GM21619 (cell line): ENCODE results near the gene FCN3.
"Not testable (repeated sequence)": the region's sequence is repeated elsewhere in the genome, so short reads cannot be mapped to it uniquely, and the experiment has no call there.

Source experiments
- ATAC-seq: cut with Tn5 transposase; IDR thresholded peaks from one replicate; pipeline ENCODE4 v1.9.1; 2021; ENCODE audit not compliant: unreplicated experiment

Gene FCN3

DNA sequence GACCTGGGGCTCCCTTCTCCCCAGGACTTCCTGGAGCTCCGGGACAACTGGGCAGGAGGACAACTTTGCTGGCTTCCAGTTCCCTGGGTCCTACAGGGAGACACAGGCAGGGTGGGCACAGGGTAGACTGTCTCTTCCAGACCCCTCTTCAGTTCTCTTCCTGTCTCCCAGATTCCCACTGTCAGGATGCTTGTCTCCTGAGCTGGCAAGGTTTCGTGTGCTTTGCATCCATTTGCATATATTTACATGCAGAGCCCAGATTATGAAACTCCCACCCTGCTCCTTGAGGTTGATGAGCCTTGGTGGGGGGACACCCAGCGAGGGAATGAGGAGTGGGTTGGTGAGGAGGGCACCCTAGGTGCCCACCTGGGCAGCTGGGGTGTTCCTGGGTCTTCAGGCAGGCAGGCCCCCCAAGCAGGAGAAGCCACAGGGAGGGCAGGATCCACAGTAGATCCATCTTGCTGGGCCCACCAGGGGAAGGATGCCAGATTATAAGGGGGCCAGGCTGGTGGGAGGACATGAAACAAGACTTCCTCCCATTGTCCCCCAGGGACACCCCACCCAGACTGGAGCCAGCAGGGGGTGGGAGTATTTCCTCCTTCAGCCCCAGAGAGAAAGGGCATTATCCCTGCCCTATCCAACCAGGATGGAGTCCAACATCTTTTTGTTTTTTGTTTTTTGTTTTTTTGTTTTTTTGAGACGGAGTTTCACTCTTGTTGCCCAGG, at the start of gene FCN3:
TSS of gene FCN3 (minus strand) at position 463 of the 725 bp plus-strand sequence. CDS start at position 457, 6 bp downstream.
- ATAC-seq, result no peak

DNA sequence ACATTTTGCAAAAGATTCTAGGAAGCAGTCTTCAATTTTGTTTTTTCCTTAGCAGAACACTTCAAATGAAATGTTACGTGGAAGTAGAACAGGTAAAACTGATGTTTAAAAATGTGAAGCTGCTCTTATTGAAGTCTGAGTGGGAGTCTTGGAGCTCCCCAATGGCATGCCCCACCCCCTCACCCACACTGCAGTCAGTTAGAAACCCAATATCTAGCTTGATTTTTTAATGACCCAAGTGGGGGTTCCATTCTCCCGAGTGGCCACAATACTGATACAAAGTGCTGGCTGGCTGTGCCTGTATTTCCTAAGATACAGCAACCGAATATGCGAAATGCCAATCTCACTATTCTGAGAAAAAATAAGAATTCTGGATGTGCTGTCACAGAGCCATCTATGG, 49.1 kb upstream of the FCN3 start:
- ATAC-seq, result no peak

DNA sequence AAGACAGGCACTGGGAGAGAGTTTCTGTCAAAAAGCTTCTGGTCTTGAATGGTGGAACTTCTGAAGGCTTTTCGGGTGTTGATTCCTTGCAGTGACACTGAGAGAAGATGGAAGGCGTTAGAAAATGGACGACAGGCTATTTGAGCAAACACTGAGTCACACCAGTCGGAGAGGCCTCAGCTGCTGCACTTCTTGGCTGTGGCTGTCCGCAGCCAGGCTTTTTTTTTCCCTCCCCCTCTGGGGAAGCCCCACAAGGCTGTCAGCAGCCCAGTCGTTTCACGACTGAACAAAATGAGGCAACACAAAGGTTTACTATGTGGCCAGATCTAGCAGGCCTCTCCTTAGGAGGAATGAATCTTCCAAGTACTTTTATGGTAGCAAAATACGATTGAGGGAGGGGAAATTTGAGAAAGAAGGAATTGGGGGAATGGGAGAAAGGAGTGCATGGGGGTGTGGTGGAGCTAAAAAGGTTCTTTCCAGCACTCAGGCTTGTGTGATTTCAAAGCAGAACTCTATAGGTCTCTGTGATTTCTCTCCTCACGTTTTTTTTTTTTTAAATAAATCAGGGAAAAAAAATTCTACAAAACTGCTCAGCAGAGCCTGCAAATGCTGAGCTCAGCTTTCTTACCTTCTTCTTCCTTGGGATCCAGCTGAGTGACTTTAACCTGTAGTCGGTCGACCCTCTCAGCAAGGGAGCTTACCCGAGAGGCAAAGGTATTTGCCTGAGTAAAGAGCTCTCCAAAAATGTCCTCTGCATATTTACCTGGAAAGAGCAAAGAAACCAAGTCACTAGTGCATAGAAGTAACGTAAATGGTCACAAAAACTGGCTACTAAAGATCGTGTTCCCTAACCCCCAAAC, 43.9 kb upstream of the FCN3 start:
- no peak for ATAC-seq

DNA sequence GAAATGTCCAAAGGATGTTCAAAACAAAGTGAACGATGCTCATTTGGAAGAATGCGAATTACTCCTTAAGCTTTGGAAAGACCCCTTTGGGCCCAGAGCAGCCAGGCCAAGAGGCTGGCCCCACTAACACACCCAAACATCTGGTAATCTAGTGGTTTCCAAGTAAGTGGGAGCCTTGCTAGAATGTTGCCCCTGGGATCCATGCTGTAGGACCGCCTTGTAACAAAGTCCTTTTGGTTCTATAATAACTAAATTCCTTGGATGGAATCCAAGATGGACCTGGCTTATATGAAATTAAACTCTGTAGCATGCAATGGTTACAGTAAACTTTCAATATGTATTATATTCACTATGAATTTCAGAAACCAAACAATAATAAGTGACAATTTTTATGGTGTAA, 43.1 kb upstream of the FCN3 start:
- no peak for ATAC-seq

DNA sequence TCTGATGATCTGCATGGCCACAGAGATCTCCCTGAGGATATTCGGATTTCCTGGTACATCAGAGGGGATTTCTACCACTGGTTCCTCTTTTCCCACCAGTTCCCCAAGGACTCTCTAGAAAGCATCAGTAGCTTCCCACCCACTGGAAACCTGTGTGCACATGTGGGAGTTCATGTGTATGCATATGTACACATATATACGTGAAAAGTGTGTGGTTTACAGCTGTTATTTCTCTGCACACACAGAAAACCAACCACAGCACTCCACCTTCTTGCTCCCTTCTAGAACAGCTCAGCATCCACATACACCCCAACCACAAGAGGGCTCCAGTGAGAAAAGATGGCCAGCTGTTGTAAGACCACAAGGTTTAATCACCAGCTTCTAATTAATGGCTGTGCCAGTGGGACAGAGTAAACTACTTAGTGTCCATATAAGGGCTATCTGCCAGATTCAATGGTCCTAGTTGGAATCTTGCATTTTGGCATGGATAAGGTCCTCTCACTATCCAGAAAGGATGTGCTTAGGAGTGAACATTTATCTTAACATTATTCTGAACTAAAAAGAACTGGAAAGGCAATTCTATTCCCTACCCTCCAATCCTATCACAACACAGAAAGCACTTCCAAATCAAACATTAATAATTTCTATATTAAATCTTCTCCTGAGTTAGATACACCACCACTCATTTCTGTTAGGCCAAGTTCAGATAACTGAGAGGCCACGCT, 41.9 kb upstream of the FCN3 start:
- ATAC-seq, result peak; percentile 43

DNA sequence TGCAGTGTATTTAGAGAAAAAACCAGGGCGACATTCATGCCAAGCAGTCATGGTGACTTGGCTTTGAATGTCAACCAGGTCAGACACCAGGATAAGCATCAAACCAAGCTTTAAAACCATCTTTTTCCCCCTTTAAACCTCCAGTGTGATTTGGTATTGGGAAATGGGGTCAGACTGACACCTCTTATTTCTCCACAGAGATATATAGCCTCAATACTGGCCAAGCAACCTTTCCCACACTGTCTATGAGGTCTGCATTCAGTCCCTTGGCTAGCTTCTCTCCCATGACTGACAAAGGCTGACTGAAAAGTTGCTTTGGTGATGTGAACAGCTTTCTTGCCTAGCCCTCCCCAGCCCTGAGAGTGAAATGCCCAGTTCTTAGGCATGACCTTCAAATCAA, 39.5 kb upstream of the FCN3 start:
- ATAC-seq, result no peak

DNA sequence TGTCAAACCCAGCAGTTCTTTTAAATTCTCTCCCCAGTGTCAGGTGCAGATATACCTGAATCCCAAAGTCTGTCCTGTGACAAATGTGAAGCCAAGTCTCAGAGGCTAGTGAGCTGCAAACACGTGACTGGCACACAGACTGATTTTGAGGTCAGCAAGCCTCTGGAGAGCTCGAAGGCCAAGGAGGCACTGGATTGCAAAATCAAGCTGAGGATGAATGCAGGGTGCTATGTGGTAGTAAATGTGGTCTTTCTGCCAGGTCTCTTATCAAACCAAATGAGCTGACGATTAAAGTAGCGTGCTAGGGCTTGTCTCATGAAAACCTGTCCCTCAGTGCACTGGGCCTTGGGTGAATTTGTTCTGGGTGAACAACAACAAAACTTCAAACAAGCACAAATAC, 38.4 kb upstream of the FCN3 start:
- no peak for ATAC-seq

DNA sequence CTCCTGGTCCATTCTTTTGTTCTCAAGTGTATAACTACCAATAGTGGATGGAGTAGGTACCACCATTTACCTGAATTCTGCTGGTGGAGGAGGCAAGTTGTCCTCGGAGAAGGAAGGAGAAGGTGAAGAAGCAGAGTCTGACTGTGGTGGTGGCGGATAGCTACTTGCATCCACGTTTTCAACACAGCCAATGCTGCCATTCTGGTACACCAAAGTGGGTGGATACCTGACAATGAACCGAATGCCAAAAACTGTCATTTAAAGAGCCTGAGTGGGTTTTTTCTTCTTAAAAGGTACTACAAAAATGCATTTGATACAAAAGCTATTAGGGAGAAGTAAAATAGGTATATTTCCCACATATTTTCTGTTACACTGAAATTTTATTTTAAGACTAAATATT, 37.9 kb upstream of the FCN3 start:
- ATAC-seq, result no peak

DNA sequence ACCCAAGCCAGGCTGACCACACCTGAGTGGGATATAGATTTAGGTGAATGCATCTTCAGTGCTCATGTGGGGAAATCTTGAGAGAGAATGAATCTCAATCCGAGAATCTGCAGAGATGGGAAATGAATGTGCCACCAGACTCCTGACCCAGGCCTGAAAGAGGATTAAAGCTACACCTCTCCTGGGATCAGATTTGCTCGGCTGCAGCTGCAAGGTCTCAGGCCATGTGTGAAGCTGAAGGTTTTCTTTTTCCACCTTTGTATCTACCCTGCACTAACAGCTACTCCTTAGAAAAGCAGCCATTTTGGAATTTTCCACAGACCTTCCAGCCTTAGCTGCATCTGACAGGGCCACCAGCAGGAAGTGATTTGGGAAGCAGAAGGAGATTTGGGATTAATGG, 36.1 kb upstream of the FCN3 start:
- no peak for ATAC-seq

DNA sequence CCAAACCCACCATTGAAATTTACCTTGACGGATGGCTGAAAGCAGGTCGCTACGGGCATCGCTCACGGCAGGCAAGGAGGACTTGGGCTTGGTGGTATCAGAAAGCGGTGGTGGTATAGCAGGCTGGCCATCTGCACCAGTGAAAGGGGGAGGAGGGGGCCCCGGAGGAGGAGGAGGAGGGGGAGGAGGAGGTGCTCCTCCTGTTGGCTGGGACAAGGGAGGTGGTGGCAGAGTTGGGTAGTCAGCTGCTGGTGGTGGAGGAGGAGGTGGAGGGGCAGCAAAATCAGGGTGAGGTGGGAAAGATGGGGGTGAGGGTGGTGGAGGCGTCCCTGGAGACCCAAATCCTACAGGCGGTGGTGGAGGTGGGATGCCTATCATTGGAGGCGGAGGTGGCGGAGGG, 35.0 kb upstream of the FCN3 start:
- ATAC-seq, result no peak

DNA sequence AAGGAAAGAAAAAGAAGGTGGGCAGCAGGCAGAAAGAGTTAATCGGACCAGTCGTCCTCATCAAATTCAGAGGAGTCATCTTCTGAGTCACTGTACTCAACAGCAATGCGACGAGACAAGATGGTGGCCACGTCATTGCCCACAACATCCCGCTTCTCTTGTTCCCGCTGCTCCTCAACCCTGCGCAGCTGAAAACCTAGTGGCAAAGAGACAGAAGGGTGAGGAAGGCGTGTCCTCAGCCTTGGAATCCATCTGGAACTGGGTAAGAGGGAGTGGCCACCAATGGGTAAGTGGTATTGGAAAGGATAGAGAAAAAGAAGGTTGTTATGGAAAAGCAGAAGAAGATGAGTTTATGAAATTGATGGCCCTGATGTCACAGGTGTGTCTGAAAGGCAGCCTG, 33.5 kb upstream of the FCN3 start:
- no peak for ATAC-seq

DNA sequence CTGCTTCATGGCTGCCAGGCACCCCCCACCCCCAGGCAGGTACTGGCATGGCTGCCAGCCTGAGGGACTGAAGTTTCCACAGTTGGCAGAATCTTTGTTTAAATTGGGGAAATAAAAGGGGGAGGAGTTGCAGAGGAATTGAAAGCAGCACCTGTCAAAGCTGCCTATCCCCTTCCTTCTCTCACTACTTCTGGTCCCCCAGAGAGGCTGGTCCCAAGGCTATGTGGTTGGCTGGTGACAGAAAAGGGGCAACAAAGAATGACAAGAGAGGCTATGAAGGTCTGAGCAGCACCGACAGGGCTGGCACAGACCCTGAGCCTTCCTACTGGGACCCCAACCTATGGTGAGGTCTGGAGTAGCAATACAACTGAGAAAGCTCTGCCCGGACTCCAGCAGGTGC, 32.2 kb upstream of the FCN3 start:
- ATAC-seq, result not testable (repeated sequence)

DNA sequence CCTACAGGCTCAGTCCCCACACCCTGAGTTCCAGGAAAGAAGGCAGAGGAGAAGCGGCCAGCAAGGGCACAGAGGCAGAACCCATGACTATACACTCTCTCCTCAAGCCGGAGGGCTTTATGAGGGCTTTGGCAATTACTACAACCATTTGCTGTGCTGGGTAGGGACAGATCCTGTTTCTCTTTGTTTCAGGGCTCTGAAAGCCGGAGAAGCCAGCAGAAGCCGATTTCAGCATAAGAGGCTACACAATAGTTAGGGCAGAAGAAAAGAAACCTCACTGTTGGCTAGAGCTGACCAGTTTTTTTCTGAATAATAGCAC, 31.7 kb upstream of the FCN3 start:
- no peak for ATAC-seq

DNA sequence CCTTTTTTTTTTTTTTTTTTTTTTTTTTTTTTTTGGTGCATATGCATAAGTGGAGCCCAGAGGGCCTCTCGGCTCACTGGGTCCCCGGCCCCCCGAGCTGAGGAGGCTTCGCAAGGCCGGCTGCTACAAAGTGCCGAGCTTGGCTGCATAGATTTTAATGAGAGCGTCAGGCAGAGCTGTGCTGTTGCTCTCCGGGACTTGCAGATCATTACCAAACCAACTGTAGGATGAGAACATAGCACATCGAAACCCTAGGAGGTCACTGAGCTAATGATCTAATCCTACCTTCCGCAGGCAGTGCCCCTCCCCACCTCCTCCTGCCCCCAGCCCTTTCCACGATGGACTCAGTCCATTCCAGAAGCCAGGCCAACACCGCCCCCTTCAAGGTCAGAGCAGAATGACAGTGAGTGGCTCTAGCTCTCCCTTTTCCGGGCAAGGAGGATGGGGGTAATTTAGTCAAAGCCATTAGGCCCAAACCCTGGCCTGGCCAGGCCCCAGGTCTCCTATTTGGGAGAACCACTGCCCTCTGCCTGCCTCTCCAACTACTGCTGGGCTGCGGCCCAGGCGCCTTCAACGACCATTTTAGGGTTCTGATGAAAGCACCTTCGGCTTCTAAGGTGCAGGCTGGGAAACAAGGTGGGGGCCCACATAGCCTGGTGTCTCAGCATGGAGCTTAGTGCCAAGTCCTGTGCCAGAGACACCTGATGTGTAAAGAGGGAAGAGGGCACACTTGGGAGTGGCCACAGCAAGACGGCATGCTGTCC, 31.2 kb upstream of the FCN3 start:
- ATAC-seq, result not testable (repeated sequence)

DNA sequence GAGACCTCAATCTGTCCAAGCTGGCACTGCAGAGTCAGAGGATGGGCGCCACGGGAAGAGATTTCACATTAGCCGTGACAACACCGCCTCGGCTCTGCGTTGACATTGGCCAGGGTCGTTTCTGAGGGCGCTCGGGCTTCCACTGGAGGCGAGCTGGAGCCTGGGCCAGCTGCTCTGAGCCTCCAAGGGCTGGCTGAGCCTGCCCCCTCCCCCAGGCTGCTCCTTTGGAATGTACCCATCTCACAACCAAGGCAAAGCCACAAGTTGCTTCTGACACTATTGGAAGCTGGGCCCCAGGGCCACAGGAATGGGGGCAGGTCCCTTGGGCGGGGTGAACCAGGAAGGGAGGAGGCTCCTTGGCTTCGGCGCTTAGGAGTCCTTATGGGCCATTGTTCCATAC, 30.4 kb upstream of the FCN3 start:
- ATAC-seq, result no peak

DNA sequence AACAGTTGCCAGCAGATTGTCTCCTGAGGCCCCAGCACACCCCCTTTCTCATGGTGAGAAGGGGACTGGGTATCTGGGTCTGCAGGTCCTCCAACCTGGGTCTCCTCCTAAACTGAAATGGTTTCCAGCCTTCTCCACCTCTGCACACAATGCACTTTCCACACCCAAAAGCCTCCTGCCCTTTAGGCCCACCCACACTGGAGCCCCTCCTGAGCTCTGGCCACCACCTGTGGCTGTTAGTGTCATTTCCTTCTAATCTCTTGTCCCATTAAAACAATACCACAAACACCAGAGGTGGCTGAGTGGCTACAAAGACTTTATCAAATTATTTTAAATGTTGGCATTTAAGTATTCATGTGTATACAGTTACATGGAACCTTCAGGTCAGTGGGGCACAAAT, 29.3 kb upstream of the FCN3 start:
- ATAC-seq, result no peak

DNA sequence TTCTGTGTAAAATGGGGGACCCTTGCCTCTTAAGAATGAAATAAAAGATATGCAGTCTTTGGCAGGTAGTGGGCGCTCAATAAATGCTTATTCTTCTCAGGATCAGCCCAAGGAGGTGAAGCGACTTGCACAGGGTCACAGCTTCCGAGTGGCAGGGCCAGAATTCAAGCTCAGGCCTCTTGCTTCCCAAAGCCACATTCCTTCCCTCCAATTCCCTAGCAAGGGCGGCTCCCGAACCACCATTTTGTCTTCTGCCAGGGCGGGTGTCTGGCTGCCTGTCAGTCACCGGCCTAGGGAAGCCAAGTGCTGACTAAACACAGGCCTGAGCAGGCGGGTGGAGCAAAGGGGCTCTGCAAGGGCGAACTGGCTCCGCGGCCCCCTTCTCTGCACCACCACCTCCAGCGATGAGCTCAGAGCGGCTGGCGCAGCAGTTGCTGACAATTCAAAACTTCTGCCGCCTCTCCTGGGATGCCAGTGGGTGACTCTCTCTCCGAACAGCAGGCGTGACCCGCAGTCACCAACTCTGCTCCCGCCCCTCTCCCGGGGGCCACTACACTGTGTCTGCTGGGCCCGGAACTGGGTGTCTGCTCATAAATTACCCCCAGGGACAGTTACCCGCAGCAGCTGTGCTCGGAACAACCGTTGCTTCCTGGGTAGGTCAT, 28.6 kb upstream of the FCN3 start:
- peak; percentile 68 for ATAC-seq

DNA sequence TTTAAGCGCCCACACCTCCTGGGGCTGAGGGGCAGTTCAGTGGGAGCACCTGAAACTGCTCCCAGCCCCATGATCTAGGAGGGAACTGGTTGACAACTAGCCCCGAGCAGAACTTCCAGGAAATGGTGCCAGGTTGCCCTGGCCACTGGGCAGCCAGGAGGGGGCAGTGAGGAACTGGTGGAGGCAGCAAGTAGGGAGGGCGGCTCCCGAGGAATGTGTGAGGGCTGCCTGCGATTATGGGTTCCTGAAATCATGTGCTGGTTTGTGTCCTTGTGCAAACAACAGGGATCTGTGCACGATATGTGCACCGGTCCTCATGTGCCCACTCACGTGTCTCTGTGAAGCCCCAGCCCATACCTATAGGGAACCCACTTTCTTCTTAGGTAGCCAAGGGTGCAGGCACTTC, 27.7 kb upstream of the FCN3 start:
- ATAC-seq, result no peak

DNA sequence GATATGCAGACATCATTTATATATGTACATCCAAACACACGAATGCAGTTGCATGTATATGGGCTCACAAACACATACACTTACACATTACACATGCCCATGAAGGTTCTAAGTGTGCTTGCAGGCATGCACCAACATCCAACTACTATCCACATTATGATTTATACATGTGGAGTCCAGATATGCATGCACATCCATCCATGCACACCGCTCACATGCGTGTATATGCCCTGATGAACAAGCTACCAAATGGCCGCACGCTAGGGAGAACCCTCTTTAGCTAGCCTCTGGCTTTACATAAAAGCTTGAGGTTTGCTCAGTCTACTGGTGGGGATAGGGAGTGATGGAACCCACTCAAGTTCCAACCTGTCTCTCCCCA, 26.3 kb upstream of the FCN3 start:
- no peak for ATAC-seq

DNA sequence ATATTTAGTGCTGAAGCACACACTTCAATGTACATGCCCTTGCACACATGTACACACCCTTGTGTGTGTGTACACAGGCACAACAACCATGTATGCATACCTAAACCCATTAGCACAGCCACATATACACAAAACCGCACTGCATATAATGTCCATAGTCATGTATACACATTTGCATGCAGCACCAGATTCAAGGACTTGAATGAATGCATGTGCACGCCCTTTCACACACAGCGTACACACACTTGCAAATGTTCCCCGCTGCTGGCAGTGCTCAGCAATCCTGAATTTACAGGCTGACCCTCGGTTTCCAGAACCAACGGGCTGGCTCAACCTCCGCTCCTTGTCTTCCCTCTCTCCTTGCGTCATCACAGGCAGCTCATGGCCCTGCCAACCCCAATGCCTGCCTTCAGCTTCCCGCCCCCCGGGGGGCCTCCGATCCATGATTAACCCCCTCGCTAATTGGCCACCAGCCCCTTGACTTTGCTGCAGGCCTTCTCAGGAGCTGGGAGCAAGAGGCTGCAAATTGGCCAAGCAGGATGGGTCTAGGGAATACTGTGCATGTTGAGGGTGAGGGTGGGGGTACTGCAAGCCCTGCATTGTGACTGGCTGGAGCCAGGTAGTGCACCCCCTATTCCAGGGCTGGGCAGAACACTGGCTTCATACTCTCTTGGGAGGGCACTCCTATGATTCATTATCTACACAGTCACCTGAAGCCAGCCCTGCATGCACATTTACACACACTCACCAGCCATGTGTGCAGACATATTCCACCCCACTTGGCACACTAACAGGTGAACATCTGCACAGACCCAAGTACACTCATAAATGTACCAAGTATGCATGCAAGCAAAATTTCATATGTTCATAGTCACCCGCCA, 25.7 kb upstream of the FCN3 start:
- ATAC-seq, result no peak
